ENCODE measurements around the gene ARF3.

- no peak for TF ChIP-seq CTCF (IDR thresholded peaks at IDR 0.05)
- no peak for TF ChIP-seq POLR2A (IDR thresholded peaks at IDR 0.05)
Measured at GRCh38 chr12:48952691-48953090, 4.6 kb downstream of the ARF3 start.

Measured in uterus (tissue), 2 donors.